HG03039 (cell line): ENCODE measurements around the gene MAN1A1.

ENCODE experiments used
- ATAC-seq: cut with Tn5 transposase; IDR thresholded peaks from one replicate; pipeline ENCODE4 v1.9.1; 2021; ENCODE audit warnings: mild to moderate bottlenecking, moderate library complexity; ENCODE audit not compliant: unreplicated experiment

The MAN1A1 gene

GRCh38 chr6:119346936-119347335, 2.6 kb downstream of the MAN1A1 start:
- no peak for ATAC-seq

GRCh38 chr6:119346450-119346849, 3.1 kb downstream of the MAN1A1 start:
- no peak for ATAC-seq

- ATAC-seq: no peak
Observed at GRCh38 chr6:119345114-119345513, 4.4 kb downstream of the MAN1A1 start.

GRCh38 chr6:119344306-119344705, 5.3 kb downstream of the MAN1A1 start:
- ATAC-seq: no peak

GRCh38 chr6:119343573-119344146, 5.9 kb downstream of the MAN1A1 start:
- no peak for ATAC-seq

- ATAC-seq: no peak
Observed at GRCh38 chr6:119343167-119343566, 6.4 kb downstream of the MAN1A1 start.

- no peak for ATAC-seq
Observed at GRCh38 chr6:119342430-119342829, 7.1 kb downstream of the MAN1A1 start.

- ATAC-seq: no peak
Observed at GRCh38 chr6:119340796-119341487, 8.6 kb downstream of the MAN1A1 start.

- ATAC-seq: no peak
Observed at GRCh38 chr6:119339941-119340456, 9.6 kb downstream of the MAN1A1 start.

- ATAC-seq: no peak
Observed at GRCh38 chr6:119337762-119338161, 11.8 kb downstream of the MAN1A1 start.

GRCh38 chr6:119337252-119337651, 12.3 kb downstream of the MAN1A1 start:
- ATAC-seq: no peak

- ATAC-seq: no peak
Observed at GRCh38 chr6:119334535-119335264, 14.9 kb downstream of the MAN1A1 start.

GRCh38 chr6:119333707-119334295, 15.8 kb downstream of the MAN1A1 start:
- peak; percentile 41 for ATAC-seq

- ATAC-seq: no peak
Observed at GRCh38 chr6:119333063-119333609, 16.4 kb downstream of the MAN1A1 start.

GRCh38 chr6:119331663-119332286, 17.8 kb downstream of the MAN1A1 start:
- ATAC-seq: no peak

GRCh38 chr6:119330520-119331113, 18.9 kb downstream of the MAN1A1 start:
- no peak for ATAC-seq

GRCh38 chr6:119329794-119330180, 19.8 kb downstream of the MAN1A1 start:
- no peak for ATAC-seq

GRCh38 chr6:119328892-119329793, 20.4 kb downstream of the MAN1A1 start:
- ATAC-seq: no peak

GRCh38 chr6:119328254-119328653, 21.3 kb downstream of the MAN1A1 start:
- ATAC-seq: no peak
